PC-3 (cell line): Measurements from ENCODE around the gene ROCK1. TPM values are rescaled to one million over a fixed set of nuclear protein-coding genes. Genes with fewer than 3 reads are reported as not detected.

Experiments used
- ATAC-seq: fragments of 200-7000 bp; cut with Tn5 transposase; 2 replicates; pipeline ENCODE4 v1.9.1; 2020; ENCODE audit warnings: mild to moderate bottlenecking, moderate library complexity
- BruUV-seq: library from RNA; stranded (reverse); fragments of 400-500 nt; replicated peaks from 2 replicates; lab custom pipeline; 2021; lab: Mats Ljungman, UMichigan
- CTCF ChIA-PET: fragments of 300-600 bp; sonication (Branson Sonifier 250); formaldehyde crosslinking; loops from one replicate; lab custom pipeline; 2022; ENCODE audit warnings: antibody characterized with exemption; lab: Charles Lee
- POLR2A ChIA-PET: fragments of 300-600 bp; sonication (Branson Sonifier 250); formaldehyde crosslinking; loops from one replicate; lab custom pipeline; 2022; ENCODE audit warnings: antibody characterized with exemption; ENCODE audit not compliant: unreplicated experiment; lab: Charles Lee
- DNase-seq: peaks from one replicate; pipeline ENCODE4 v3.0.0-alpha.2; 2015
- H2AFZ ChIP-seq: fragments of 300-600 bp; sonication (generic); 2 replicates; pipeline ENCODE4 v1.6.0; 2016; ENCODE audit warnings: antibody characterized with exemption, low read length
- H3F3A ChIP-seq: fragments of 300-600 bp; sonication (generic); one replicate; pipeline ENCODE4 v1.6.0; 2017; ENCODE audit warnings: antibody characterized with exemption, low read length, control low read depth, mild to moderate bottlenecking; ENCODE audit not compliant: unreplicated experiment
- H3K27ac ChIP-seq: fragments of 300-600 bp; sonication (generic); 2 replicates; pipeline ENCODE4 v1.5.1; 2016; ENCODE audit warnings: mild to moderate bottlenecking, low read length
- H3K27me3 ChIP-seq: fragments of 300-600 bp; sonication (generic); 2 replicates; pipeline ENCODE4 v1.6.1; 2016; ENCODE audit warnings: low read length, mixed read lengths
- H3K36me3 ChIP-seq: fragments of 300-600 bp; sonication (generic); 2 replicates; pipeline ENCODE4 v1.6.1; 2016; ENCODE audit warnings: low read depth, mixed run types, low read length, mixed read lengths
- H3K4me1 ChIP-seq: fragments of 300-600 bp; sonication (generic); 2 replicates; pipeline ENCODE4 v1.5.1; 2016; ENCODE audit warnings: low read length; ENCODE audit not compliant: insufficient read depth
- H3K4me2 ChIP-seq: fragments of 300-600 bp; sonication (generic); 2 replicates; pipeline ENCODE4 v1.6.0; 2016; ENCODE audit warnings: low read length
- H3K4me3 ChIP-seq: fragments of 300-600 bp; sonication (generic); 2 replicates; pipeline ENCODE4 v1.5.1; 2016; ENCODE audit warnings: mild to moderate bottlenecking, low read length, mixed read lengths
- H3K79me2 ChIP-seq: fragments of 300-600 bp; sonication (generic); 2 replicates; pipeline ENCODE4 v1.6.1; 2017; ENCODE audit warnings: low read length, mixed read lengths
- H3K9ac ChIP-seq: fragments of 300-600 bp; sonication (generic); 2 replicates; pipeline ENCODE4 v1.6.0; 2016; ENCODE audit warnings: mild to moderate bottlenecking, low read length
- H3K9me2 ChIP-seq: fragments of 300-600 bp; sonication (generic); replicated peaks from 2 replicates; pipeline ENCODE4 v1.6.1; 2016; ENCODE audit warnings: mixed run types, low read length, mixed read lengths
- H3K9me3 ChIP-seq: fragments of 300-600 bp; sonication (generic); 2 replicates; pipeline ENCODE4 v1.6.1; 2016; ENCODE audit warnings: low read length, mixed read lengths
- H4K20me1 ChIP-seq: fragments of 300-600 bp; sonication (generic); 2 replicates; pipeline ENCODE4 v1.6.1; 2016; ENCODE audit warnings: low read length, mixed read lengths
- EZH2 ChIP-seq: fragments of 300-600 bp; sonication (generic); IDR thresholded peaks from one replicate; pipeline ENCODE4 v1.6.1; 2017; ENCODE audit warnings: antibody characterized with exemption, mild to moderate bottlenecking, low read length; ENCODE audit not compliant: unreplicated experiment
- EZH2phosphoT487 ChIP-seq: fragments of 300-600 bp; sonication (generic); IDR thresholded peaks from 2 replicates; pipeline ENCODE4 v1.6.1; 2018; ENCODE audit warnings: mild to moderate bottlenecking, antibody characterized with exemption, low read length, borderline replicate concordance
- intact Hi-C: fragments of 100-400 bp; cut with micrococcal nuclease; formaldehyde crosslinking; loops from 2 replicates; pipeline ENCODE4 v1.9.0; 2023
- total RNA-seq: library from RNA; depleted of rRNA; stranded (reverse); fragments of >200 nt; gene quantifications from 2 replicates; pipeline ENCODE4 v1.2.3, GENCODE V29; 2014
- TF ChIP-seq, protein P1 (sequence below): fragments of 300-600 bp; sonication (generic); conservative IDR thresholded peaks from 2 replicates; pipeline ENCODE4 v1.5.1; 2017; ENCODE audit warnings: antibody characterized with exemption, low read depth, mild to moderate bottlenecking, low read length

The ROCK1 gene
- total RNA-seq, 1 experiment from 2014 or later: 22.2 TPM

GRCh38 chr18:20988726-20989125 lies 122.9 kb downstream of the ROCK1 start:
- no peak overlapping the region for H3K27ac ChIP-seq
- CTCF ChIA-PET: no interaction called here
- ATAC-seq: no peak
- intact Hi-C loops: no loop called here
- H3K9me2 ChIP-seq: no peaks in the 10 kb centered on the region
- H3K79me2 ChIP-seq: no peaks in the 10 kb centered on the region
- no peaks in the 10 kb centered on the region for H3F3A ChIP-seq
- H3K36me3 ChIP-seq: peaks cover 19% of the 10 kb centered on the region
- no peak for DNase-seq
- H3K4me1 ChIP-seq: no peaks in the 10 kb centered on the region
- no peaks in the 10 kb centered on the region for H4K20me1 ChIP-seq
- no TSS peak for BruUV-seq
- no peak for TF ChIP-seq EZH2phosphoT487
- POLR2A ChIA-PET: no interaction called here
- H3K4me2 ChIP-seq: no peak overlapping the region
- no peaks in the 10 kb centered on the region for H3K9me3 ChIP-seq
- no peak overlapping the region for H2AFZ ChIP-seq
- H3K27me3 ChIP-seq: no peaks in the 10 kb centered on the region
- no peak overlapping the region for H3K9ac ChIP-seq
- H3K4me3 ChIP-seq: no peak overlapping the region

GRCh38 chr18:20975077-20975476 lies 136.5 kb downstream of the ROCK1 start:
- H4K20me1 ChIP-seq: no peaks in the 10 kb centered on the region
- BruUV-seq: no TSS peak
- H3K4me3 ChIP-seq: no peak overlapping the region
- TF ChIP-seq, protein P1, sequence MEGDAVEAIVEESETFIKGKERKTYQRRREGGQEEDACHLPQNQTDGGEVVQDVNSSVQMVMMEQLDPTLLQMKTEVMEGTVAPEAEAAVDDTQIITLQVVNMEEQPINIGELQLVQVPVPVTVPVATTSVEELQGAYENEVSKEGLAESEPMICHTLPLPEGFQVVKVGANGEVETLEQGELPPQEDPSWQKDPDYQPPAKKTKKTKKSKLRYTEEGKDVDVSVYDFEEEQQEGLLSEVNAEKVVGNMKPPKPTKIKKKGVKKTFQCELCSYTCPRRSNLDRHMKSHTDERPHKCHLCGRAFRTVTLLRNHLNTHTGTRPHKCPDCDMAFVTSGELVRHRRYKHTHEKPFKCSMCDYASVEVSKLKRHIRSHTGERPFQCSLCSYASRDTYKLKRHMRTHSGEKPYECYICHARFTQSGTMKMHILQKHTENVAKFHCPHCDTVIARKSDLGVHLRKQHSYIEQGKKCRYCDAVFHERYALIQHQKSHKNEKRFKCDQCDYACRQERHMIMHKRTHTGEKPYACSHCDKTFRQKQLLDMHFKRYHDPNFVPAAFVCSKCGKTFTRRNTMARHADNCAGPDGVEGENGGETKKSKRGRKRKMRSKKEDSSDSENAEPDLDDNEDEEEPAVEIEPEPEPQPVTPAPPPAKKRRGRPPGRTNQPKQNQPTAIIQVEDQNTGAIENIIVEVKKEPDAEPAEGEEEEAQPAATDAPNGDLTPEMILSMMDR: no peak
- TF ChIP-seq EZH2phosphoT487 (no peak), EZH2 (no peak)
- CTCF ChIA-PET: no interaction called here
- POLR2A ChIA-PET: no interaction called here
- no peaks in the 10 kb centered on the region for H3K4me1 ChIP-seq
- ATAC-seq (no peak), DNase-seq (no peak)
- no peaks in the 10 kb centered on the region for H3K9me3 ChIP-seq
- no peak overlapping the region for H3K9ac ChIP-seq
- H2AFZ ChIP-seq: no peak overlapping the region
- intact Hi-C loops: no loop called here
- H3K36me3 ChIP-seq: peaks cover 18% of the 10 kb centered on the region
- H3F3A ChIP-seq: no peaks in the 10 kb centered on the region
- no peaks in the 10 kb centered on the region for H3K27me3 ChIP-seq
- H3K9me2 ChIP-seq: no peaks in the 10 kb centered on the region
- no peak overlapping the region for H3K4me2 ChIP-seq
- H3K27ac ChIP-seq: no peak overlapping the region
- H3K79me2 ChIP-seq: no peaks in the 10 kb centered on the region

DNA sequence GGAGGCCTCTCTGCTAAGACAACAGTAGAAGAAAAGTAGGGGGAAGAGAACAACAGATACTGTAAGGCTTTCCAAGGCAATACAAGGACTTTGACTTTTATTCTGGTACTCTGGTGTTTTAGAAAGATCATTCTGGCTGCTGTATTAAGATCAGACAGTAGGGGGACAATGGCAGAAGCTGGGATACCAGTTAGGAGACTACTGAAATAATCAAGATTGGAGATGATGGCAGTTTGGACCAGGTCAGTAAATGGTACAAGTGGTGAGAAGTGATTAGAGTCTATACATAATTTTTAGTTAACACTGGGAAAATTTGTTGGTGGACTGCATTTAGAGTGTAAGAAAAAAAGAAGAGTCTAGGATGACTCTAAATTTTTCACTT lies 139.7 kb downstream of the ROCK1 start:
- TF ChIP-seq EZH2phosphoT487 (no peak), EZH2 (no peak)
- TF ChIP-seq, protein P1: peak; percentile 69
- peak; percentile 59 for DNase-seq

More for the DNA sequence above, 139.7 kb downstream of the ROCK1 start:
- ATAC-seq: peak; percentile 73
- POLR2A ChIA-PET: no interaction called here
- no TSS peak for BruUV-seq
- Histone ChIP-seq H3F3A (no peaks in the 10 kb centered on the region), H3K79me2 (no peaks in the 10 kb centered on the region), H4K20me1 (no peaks in the 10 kb centered on the region), H3K9ac (no peak overlapping the region), H3K9me2 (no peaks in the 10 kb centered on the region), H3K27ac (no peak overlapping the region), H3K9me3 (no peaks in the 10 kb centered on the region), H3K36me3 (peaks cover 15% of the 10 kb centered on the region; the same call in 1 of the 2 replicates), H2AFZ (no peak overlapping the region), H3K4me2 (no peak overlapping the region), H3K27me3 (no peaks in the 10 kb centered on the region), H3K4me3 (no peak overlapping the region), H3K4me1 (no peaks in the 10 kb centered on the region)
- CTCF ChIA-PET: no interaction called here
- intact Hi-C loops: loop anchor here (5.0 kb wide), 1 partner anchor 160 kb away; no protein-coding TSS in a partner anchor
